Muscle of leg (tissue), 11 donors: ENCODE data around the gene FGF5. TPM values are rescaled to one million over a fixed set of nuclear protein-coding genes. Genes with fewer than 3 reads are reported as not detected.
"Not testable (repeated sequence)": the region's sequence is repeated elsewhere in the genome, so short reads cannot be mapped to it uniquely, and the experiment has no call there.

ENCODE experiments used
- DNase-seq: peaks from one replicate; pipeline ENCODE4 v3.0.0; 2013
- H3K27ac ChIP-seq: one replicate; pipeline ENCODE4 v1.5.1; 2013; ENCODE audit warnings: mild to moderate bottlenecking, low read length, control low read depth
- H3K27me3 ChIP-seq: one replicate; pipeline ENCODE4 v1.6.1; 2013; ENCODE audit warnings: low read length; ENCODE audit not compliant: control insufficient read depth, insufficient read depth
- H3K36me3 ChIP-seq: one replicate; pipeline ENCODE4 v1.6.1; 2013; ENCODE audit warnings: low read length; ENCODE audit not compliant: control insufficient read depth, insufficient read depth
- H3K4me1 ChIP-seq: one replicate; pipeline ENCODE4 v1.6.1; 2013; ENCODE audit warnings: low read length; ENCODE audit not compliant: control insufficient read depth, insufficient read depth
- H3K4me3 ChIP-seq: one replicate; pipeline ENCODE4 v1.5.1; 2013; ENCODE audit warnings: low read length, control low read depth
- H3K9me3 ChIP-seq: replicated peaks from 2 replicates; pipeline ENCODE4 v1.6.1; 2013; ENCODE audit warnings: low read depth, low read length; ENCODE audit not compliant: control insufficient read depth
- WGBS: methylation state at CpG from one replicate; pipeline ENCODE4 v1.1.5; 2013; ENCODE audit warnings: missing lambda C conversion rate; ENCODE audit not compliant: insufficient coverage; 5-methylcytosine and 5-hydroxymethylcytosine counted together
- polyA plus RNA-seq, 8 donors: library from polyadenylated mRNA; unstranded; fragments of 120-200 nt; gene quantifications; one replicate each; pipeline versions ENCODE4 v1.2.1 to v1.2.3, GENCODE V29; 2013; ENCODE audit warnings: inconsistent platforms in 1 of 8, low replicate concordance in 1 of 8; ENCODE audit not compliant: insufficient read length in 8 of 8, insufficient read depth in 1 of 8
- total RNA-seq: library from RNA; stranded (reverse); fragments of 120-200 nt; gene quantifications from one replicate; pipeline ENCODE4 v1.2.4, GENCODE V29; 2013

Gene FGF5
- total and polyA plus RNA-seq, 9 donors = 0.09 to 2.1 (median 0.84) TPM

GRCh38 chr4:80307774-80308465 lies 41.5 kb downstream of the FGF5 start:
- WGBS = no CpG with 5 or more reads among the region's 10 CpGs
- H3K36me3 ChIP-seq = no peaks in the 10 kb centered on the region
- H3K4me3 ChIP-seq = no peak overlapping the region
- no peak for DNase-seq
- H3K27me3 ChIP-seq = no peaks in the 10 kb centered on the region
- H3K9me3 ChIP-seq = no peaks in the 10 kb centered on the region
- H3K27ac ChIP-seq = no peak overlapping the region
- H3K4me1 ChIP-seq = no peaks in the 10 kb centered on the region

DNA sequence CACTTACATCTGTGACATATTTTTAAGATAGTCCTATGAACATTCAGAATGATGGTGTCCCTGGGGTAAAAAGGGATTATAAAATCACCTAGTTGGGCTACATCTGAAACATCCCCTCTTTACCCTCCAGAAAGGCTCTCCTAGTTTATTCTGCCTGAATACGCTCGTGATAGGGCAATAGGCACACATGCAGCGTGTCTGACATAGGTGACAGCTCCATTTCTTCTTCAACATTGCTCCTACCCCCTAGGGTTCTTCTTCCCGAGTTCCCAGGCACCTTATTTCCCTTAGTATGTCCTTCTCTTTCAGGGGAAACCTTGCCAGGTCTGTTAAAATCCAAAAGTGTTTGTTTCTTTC lies 42.0 kb downstream of the FGF5 start:
- 65% methylated on average over 4 of the region's 4 CpGs for WGBS
- H3K27ac ChIP-seq = no peak overlapping the region

DNA sequence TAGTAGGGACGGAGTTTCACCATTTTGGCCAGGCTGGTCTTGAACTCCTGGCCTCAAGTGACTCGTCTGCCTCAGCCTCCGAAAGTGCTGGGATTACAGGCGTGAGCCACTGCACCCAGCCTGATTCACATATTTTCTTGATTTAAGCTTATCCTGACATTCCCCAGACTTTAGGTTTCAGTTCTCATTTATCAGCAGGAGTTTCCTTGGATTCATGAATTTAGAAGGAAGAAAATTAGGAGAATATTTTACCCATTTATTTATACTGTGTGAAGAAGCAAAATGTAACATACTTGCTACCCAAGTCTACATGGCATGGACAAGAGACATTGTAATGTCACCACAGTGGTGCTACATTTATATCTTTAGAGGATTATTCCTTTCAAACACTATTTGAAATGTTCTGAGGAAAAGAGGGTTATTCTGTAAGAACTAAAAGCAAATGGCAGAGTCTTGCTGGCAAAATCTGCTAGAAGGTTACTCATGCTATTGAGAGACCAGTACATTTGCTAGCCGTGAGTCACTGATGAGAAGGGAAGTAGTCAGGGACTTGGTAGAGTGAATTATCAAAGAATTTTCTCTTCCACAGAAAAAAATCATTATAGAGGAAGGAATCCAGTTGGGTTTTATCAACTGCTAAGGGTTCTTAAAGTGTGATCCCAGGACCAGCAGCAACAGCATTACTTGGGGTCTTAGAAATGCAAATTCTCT lies 43.0 kb downstream of the FGF5 start:
- no peaks in the 10 kb centered on the region for H3K4me1 ChIP-seq
- no peaks in the 10 kb centered on the region for H3K9me3 ChIP-seq
- no peak for DNase-seq
- no peaks in the 10 kb centered on the region for H3K27me3 ChIP-seq
- no peak overlapping the region for H3K27ac ChIP-seq
- H3K4me3 ChIP-seq = no peak overlapping the region
- 100% methylated on average over 1 of the region's 5 CpGs for WGBS
- H3K36me3 ChIP-seq = no peaks in the 10 kb centered on the region

More for the DNA sequence above, 42.0 kb downstream of the FGF5 start:
- no peak overlapping the region for H3K4me3 ChIP-seq
- DNase-seq = no peak
- no peaks in the 10 kb centered on the region for H3K9me3 ChIP-seq
- H3K36me3 ChIP-seq = no peaks in the 10 kb centered on the region
- H3K27me3 ChIP-seq = no peaks in the 10 kb centered on the region
- H3K4me1 ChIP-seq = no peaks in the 10 kb centered on the region

DNA sequence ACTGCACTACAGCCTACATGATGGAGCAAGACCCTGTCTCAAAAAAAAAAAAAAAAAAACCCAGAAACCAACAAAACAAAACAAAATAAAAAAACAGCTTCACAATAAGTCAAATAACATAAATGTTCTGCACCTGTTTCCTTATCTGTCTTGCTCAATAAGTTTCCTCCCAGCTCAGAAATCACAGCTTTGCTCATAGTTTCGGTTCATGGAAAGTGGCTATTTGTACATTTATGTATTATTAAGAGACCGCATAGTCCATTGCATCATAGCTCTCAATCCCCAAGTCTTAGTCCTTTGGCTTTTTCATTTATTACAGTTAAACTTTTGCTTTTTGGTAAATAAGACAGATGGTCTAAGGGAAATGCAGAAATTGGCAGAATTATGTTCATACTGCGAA lies 44.7 kb downstream of the FGF5 start:
- no peak for DNase-seq
- Histone ChIP-seq H3K27ac (no peak overlapping the region), H3K9me3 (no peaks in the 10 kb centered on the region), H3K27me3 (no peaks in the 10 kb centered on the region), H3K36me3 (no peaks in the 10 kb centered on the region), H3K4me3 (no peak overlapping the region), H3K4me1 (no peaks in the 10 kb centered on the region)
- WGBS = no CpG with 5 or more reads among the region's 3 CpGs

GRCh38 chr4:80312124-80312523 lies 45.7 kb downstream of the FGF5 start:
- H3K36me3 ChIP-seq = no peaks in the 10 kb centered on the region
- no peaks in the 10 kb centered on the region for H3K9me3 ChIP-seq
- no CpG with 5 or more reads among the region's 1 CpG for WGBS
- H3K27ac ChIP-seq = no peak overlapping the region
- DNase-seq = no peak
- H3K4me3 ChIP-seq = no peak overlapping the region
- no peaks in the 10 kb centered on the region for H3K4me1 ChIP-seq
- no peaks in the 10 kb centered on the region for H3K27me3 ChIP-seq

DNA sequence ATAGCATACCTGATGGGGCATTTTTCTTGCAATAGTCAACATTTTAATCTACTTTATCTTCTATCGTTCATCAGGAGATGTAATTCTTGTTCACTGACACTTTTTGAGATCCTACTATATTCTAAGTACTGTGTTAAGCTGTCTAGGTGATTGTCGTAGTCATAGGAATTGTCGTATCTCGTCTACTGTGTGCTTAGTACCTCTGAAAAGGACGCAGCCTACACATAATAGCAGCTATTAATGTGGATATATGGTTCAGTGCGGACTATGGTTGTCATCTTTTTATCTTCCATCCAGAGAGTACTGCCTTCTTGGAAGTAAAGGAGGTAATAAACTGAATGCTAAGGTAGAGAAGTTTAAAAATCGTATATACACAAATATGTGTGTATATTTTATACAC lies 47.2 kb downstream of the FGF5 start:
- no peaks in the 10 kb centered on the region for H3K9me3 ChIP-seq
- H3K4me3 ChIP-seq = no peak overlapping the region
- no peak for DNase-seq
- no peak overlapping the region for H3K27ac ChIP-seq
- no peaks in the 10 kb centered on the region for H3K27me3 ChIP-seq
- no CpG with 5 or more reads among the region's 7 CpGs for WGBS
- no peaks in the 10 kb centered on the region for H3K36me3 ChIP-seq
- H3K4me1 ChIP-seq = no peaks in the 10 kb centered on the region

DNA sequence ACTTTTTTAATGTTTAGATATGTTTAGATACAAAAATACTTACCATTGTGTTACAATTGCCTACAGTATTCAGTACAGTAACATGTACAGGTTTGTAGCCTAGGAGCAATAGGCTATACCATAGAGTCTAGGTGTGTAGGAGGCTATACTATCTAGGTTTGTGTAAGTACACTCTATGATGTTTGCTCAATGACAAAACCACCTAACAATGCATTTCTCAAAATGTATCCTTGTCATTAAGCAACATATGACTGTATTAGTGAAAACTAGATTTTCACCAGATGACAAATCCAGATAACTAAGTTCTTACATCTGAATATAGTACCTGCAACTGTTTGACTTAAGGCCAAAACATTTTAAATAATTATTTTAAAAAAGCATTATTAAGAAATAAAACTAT lies 49.4 kb downstream of the FGF5 start:
- not testable (repeated sequence) for H3K4me3 ChIP-seq, DNase-seq, H3K9me3 ChIP-seq, H3K4me1 ChIP-seq, H3K36me3 ChIP-seq, H3K27me3 ChIP-seq, H3K27ac ChIP-seq

DNA sequence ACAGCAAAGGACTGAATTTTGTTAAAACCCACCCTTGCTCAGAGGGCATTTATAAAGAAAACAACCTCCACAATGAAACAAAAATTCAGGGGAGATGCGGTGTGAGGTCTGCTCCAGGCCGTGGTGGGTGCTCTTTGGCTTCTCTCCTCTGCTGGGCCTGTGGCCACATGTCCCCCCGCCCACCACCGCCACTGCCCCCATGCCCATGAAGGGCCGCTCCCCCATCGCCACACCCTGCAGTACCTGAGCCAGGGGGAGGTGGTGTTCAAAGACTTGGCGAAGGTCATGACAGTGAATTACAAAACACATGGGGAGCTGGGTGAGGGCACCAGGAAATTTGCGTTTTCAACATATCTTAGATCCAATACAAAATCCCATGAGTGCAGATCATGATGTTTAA lies 54.9 kb downstream of the FGF5 start:
- no CpG with 5 or more reads among the region's 8 CpGs for WGBS
- H3K4me1 ChIP-seq = no peaks in the 10 kb centered on the region
- no peaks in the 10 kb centered on the region for H3K9me3 ChIP-seq
- no peaks in the 10 kb centered on the region for H3K36me3 ChIP-seq
- no peak for DNase-seq
- no peak overlapping the region for H3K27ac ChIP-seq
- no peak overlapping the region for H3K4me3 ChIP-seq
- H3K27me3 ChIP-seq = no peaks in the 10 kb centered on the region

- DNase-seq = no peak
- H3K27ac ChIP-seq = no peak overlapping the region
- H3K9me3 ChIP-seq = no peaks in the 10 kb centered on the region
- no peaks in the 10 kb centered on the region for H3K4me1 ChIP-seq
- no peaks in the 10 kb centered on the region for H3K27me3 ChIP-seq
- H3K4me3 ChIP-seq = no peak overlapping the region
- WGBS = 60% methylated on average over 2 of the region's 4 CpGs
- no peaks in the 10 kb centered on the region for H3K36me3 ChIP-seq
Measured at GRCh38 chr4:80321776-80322175, 55.3 kb downstream of the FGF5 start.

DNA sequence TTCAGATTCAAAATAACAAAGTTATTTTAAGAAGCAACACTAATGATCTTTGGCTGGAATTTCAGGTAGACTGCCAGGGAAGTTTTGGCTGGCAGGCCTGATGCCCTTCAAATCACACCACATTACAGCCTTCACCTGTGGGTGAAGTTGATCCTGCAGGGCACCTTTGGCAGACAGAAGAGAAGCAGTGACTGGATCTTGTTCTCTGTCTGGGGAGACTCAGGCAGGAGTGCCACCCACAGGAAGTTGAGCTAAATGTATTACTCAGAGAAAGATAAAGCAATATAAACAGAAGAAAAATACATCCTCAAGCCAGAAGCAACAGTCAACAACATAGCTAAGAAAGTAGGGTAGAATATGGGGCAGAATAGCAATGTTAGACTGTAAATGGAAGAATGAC lies 56.3 kb downstream of the FGF5 start:
- H3K27me3 ChIP-seq = no peaks in the 10 kb centered on the region
- no peak overlapping the region for H3K27ac ChIP-seq
- peak; percentile 10 for DNase-seq
- H3K9me3 ChIP-seq = no peaks in the 10 kb centered on the region
- no peaks in the 10 kb centered on the region for H3K4me1 ChIP-seq
- H3K4me3 ChIP-seq = no peak overlapping the region
- no peaks in the 10 kb centered on the region for H3K36me3 ChIP-seq

GRCh38 chr4:80324171-80324570 lies 57.7 kb downstream of the FGF5 start:
- Histone ChIP-seq H3K27me3 (peaks cover 2% of the 10 kb centered on the region), H3K4me1 (no peaks in the 10 kb centered on the region), H3K9me3 (no peaks in the 10 kb centered on the region), H3K4me3 (no peak overlapping the region), H3K36me3 (no peaks in the 10 kb centered on the region), H3K27ac (no peak overlapping the region)
- no CpG with 5 or more reads among the region's 6 CpGs for WGBS
- DNase-seq = no peak
